Measurements from ENCODE around the gene MIF4GD. TPM values are rescaled to one million over a fixed set of nuclear protein-coding genes. Genes with fewer than 3 reads are reported as not detected.

The MIF4GD gene
- total and polyA plus RNA-seq, 9 of the 15 experiments (the other 6 are each of a cell fraction or from before 2014, with no cell fraction given): 11.8 to 63.8 (median 28.1) TPM

- TF ChIP-seq CHD1 (IDR thresholded peaks at IDR 0.05; ENCODE audit: low read length) (no peak), RFX7 (CRISPR knock-in tag; IDR thresholded peaks at IDR 0.05) (no peak), SAFB (IDR thresholded peaks at IDR 0.05; ENCODE audit: borderline replicate concordance, low read depth, low read length) (peak; percentile 95), LCOR (CRISPR knock-in tag; IDR thresholded peaks at IDR 0.05) (0 out of 2 replicates have a peak, but pooled peaks have one; percentile 44), KDM5B (IDR thresholded peaks at IDR 0.05; ENCODE audit: insufficient replicate concordance, low read depth, low read length) (peak; percentile 61), MYC (IDR thresholded peaks at IDR 0.05; ENCODE audit: low read depth, low read length) (peak; percentile 82), MYC (CRISPR knock-in tag; IDR thresholded peaks at IDR 0.05; ENCODE audit: borderline replicate concordance, low read depth) (peak; percentile 44; the same call in 1 of the 2 replicates), KHSRP (IDR thresholded peaks at IDR 0.05) (no peak), POLR3G (IDR thresholded peaks at IDR 0.05; ENCODE audit: extremely low read depth, insufficient read length, insufficient replicate concordance) (no peak), POU5F1 (IDR thresholded peaks at IDR 0.05; ENCODE audit: borderline replicate concordance, low read depth, low read length, partially characterized antibody) (no peak), DDX20 (tag; IDR thresholded peaks at IDR 0.05; ENCODE audit: low read depth) (no peak), NRF1 (conservative IDR thresholded peaks at IDR 0.05 in 1 of 2, IDR thresholded peaks at IDR 0.05 in 1 of 2) (no peak), GTF2A2 (tag; IDR thresholded peaks at IDR 0.05) (no peak), ZNF830 (CRISPR knock-in tag; IDR thresholded peaks at IDR 0.05) (no peak), ATF7 (IDR thresholded peaks at IDR 0.05) (peak; percentile 55; the same call in 1 of the 2 replicates), BRD9 (IDR thresholded peaks at IDR 0.05; ENCODE audit: low read depth, partially characterized antibody) (no peak), BDP1 (IDR thresholded peaks at IDR 0.05; ENCODE audit: insufficient read depth, insufficient read length) (no peak), ZNF696 (CRISPR knock-in tag; conservative IDR thresholded peaks at IDR 0.05) (no peak), RUNX1 (IDR thresholded peaks at IDR 0.05; ENCODE audit: low read depth) (no peak), PHTF2 (CRISPR knock-in tag; IDR thresholded peaks at IDR 0.05) (no peak)
- TF ChIP-seq, protein P1, sequence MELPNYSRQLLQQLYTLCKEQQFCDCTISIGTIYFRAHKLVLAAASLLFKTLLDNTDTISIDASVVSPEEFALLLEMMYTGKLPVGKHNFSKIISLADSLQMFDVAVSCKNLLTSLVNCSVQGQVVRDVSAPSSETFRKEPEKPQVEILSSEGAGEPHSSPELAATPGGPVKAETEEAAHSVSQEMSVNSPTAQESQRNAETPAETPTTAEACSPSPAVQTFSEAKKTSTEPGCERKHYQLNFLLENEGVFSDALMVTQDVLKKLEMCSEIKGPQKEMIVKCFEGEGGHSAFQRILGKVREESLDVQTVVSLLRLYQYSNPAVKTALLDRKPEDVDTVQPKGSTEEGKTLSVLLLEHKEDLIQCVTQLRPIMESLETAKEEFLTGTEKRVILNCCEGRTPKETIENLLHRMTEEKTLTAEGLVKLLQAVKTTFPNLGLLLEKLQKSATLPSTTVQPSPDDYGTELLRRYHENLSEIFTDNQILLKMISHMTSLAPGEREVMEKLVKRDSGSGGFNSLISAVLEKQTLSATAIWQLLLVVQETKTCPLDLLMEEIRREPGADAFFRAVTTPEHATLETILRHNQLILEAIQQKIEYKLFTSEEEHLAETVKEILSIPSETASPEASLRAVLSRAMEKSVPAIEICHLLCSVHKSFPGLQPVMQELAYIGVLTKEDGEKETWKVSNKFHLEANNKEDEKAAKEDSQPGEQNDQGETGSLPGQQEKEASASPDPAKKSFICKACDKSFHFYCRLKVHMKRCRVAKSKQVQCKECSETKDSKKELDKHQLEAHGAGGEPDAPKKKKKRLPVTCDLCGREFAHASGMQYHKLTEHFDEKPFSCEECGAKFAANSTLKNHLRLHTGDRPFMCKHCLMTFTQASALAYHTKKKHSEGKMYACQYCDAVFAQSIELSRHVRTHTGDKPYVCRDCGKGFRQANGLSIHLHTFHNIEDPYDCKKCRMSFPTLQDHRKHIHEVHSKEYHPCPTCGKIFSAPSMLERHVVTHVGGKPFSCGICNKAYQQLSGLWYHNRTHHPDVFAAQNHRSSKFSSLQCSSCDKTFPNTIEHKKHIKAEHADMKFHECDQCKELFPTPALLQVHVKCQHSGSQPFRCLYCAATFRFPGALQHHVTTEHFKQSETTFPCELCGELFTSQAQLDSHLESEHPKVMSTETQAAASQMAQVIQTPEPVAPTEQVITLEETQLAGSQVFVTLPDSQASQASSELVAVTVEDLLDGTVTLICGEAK (IDR thresholded peaks at IDR 0.05): peak; percentile 76
- TF ChIP-seq, protein P1 (CRISPR knock-in tag; IDR thresholded peaks at IDR 0.05): no peak
Measured at GRCh38 chr17:75271233-75271954, 363 bp upstream of the MIF4GD start (continued).

Data from K562 (cell line).